GM18526 (cell line): ENCODE data around the gene TLE3.

Experiments used
- POLR2A ChIP-seq: IDR thresholded peaks from 3 replicates; pipeline ENCODE4 v1.6.1; 2011; ENCODE audit not compliant: insufficient read length; ENCODE audit errors: extremely low read depth

Gene TLE3

DNA sequence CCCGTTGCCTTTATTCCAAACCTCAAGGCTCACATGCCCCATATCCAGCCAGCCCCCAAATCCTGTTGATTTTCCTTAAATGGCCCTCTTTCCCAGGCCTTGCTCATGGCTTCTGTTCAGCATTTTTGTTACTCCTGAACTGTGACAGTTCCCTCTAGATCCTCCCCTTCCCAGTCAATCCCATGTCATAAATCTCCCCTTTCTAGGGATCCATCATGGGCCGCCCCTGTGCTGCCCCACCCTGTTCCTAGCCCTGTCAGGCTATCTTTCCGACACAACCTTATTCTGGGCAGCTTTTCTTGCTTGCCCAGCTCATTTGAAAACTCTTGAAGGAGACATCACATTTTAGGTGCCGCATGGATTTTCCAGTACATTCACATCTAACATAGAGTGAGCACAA lies 84.8 kb downstream of the TLE3 start:
- TF ChIP-seq POLR2A, result no peak

- TF ChIP-seq POLR2A, result no peak
Measured at GRCh38 chr15:70008697-70009290, 88.9 kb downstream of the TLE3 start.

- TF ChIP-seq POLR2A, result no peak
Measured at GRCh38 chr15:70006259-70007147, 91.2 kb downstream of the TLE3 start.

DNA sequence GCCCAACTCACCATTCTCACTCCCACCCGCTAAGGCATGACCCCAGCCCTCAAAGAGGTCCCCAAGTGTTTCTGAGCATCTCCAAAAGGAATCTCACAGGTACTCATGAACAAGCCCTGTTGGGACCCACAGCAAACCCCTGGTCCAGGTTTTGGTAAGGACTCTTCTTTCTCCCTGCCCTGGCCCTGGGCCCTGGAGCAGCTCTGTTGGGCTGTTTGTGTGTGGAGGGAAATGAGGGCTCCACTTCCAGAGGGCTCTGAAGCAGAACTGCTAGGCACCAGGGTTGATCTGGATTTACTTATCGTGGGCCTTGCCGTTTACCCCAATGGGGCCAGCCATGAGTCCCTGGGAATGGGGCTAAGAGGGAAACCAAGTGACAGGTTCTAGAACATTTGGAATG lies 92.9 kb downstream of the TLE3 start:
- no peak for TF ChIP-seq POLR2A

DNA sequence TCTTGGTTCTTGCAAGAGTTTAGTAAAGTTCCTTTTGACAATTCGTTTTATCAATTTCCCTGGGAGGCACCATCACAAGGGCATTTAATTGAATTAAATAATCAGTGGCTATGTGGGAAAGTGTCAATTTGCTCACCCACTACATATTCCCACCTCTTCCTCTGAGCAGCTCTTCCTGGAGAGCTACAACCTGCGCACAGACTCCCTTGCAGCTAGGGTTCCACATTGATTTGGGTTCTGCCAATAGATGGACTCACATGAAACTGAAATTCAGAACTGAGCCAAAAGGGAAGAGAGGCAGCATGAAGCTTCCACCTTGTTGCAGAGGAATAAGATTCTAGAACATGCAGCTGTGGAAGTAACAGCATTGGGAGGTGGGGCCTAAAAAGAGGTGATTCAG lies 94.8 kb downstream of the TLE3 start:
- no peak for TF ChIP-seq POLR2A

DNA sequence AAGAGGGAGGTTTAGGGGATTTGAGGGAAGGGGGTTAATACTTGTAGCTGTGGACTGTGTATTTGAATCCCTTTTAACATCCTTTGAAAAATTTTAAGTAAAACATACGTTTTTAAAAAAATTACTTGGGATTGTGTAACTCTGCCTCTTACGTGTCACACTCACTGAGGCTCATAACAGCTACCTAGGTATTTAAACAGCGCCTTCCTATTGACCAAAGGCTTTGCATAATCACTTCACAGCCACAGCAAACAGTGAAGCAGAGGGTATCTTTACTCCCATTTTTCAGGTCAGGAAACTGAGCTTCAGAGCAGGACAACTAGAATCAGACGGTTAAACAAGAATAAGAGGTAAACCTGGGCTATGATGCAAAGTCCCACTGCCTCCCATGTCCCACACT lies 95.9 kb downstream of the TLE3 start:
- TF ChIP-seq POLR2A, result no peak

DNA sequence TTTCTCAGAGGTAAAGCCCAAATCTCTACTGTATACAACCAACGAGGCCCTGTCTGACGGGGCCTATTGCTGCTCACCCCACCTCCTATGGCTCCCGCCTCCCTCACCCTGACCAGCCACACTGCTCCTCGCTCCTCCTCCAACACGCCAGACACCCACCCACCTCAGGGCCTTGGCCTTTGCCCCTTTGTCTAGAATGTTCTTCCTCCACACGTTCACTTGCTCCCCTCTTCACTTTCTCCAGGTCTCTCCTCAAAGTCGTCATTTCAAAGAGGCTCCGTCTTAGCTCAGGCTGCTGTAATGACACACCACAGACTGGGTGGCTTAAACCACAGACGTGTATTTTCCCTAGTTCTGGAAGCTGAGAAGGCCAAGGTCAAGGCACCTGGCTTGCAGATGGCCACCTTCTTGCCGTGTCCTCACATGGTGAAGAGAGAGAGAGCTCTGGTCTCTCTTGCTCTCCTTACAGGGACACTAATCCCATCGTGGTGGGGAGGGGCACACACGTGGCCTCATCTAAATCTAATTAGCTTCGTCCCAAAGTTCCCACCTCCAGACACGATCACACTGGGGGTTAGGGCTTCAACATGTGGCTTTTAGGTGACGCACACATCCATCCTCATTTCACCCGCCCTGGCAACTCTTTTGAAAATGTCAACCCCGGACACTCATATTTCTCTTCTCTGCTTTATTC lies 98.2 kb downstream of the TLE3 start:
- no peak for TF ChIP-seq POLR2A

DNA sequence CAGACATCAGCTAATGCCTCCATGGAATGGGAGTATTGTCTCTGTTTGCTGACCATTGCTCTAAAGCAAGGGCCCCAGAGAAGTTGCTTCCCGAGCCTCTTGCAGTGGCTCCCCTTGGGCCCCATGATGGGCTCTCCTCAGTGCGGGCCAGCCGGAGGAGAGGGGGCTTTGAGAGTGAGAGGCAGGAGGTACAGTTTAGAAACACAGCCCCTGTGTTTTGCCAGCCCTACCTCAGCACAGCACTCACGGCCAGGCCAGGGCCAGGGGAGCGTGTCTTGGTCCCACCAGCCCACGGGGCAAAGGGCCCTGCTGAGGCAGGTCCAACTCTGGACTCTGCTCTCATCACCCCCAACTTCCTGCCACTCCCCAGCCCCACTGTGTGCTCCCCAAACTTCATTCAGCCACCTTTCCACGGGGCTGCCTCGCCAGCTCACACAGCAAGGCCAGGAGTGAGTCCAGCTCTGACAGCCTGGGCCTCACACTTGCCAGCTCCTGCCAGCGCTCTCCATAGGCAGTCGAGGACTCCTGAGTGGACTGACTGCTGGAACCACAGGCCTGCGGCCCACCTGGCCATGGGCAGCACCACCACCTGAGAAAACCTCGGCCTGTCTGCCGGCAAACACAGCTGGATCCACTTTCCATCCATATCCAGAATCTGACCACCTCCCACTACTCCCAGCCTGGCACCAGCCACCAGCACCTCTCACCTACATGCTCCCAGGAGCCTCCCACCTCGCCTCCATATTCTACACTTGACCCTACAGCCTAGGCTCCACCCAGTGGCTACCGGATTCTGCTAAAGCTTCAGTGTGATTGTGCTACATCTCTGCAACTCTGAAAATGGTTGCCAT lies 99.0 kb downstream of the TLE3 start:
- no peak for TF ChIP-seq POLR2A

DNA sequence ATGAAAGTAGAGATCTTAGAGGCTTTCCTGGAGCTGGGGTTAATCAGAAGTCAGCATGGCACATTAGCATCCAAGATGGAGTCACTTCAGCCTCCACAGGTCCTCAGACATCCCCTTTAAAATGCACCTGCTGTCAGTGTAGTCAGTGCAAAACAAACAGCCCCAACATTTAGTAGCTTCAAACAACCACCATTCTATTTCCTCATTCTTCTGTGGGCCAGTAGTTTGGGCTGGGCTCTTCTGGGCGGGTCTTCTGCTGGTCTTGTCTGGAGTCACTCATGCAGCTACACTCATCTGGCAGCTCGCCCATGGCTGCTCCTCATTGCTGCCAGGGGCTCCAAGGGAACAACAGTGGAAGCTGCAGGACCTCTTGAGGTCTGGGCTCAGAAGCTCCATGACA lies 99.9 kb downstream of the TLE3 start:
- TF ChIP-seq POLR2A, result no peak
